Measurements from ENCODE around the gene PRPF40A.

DNA sequence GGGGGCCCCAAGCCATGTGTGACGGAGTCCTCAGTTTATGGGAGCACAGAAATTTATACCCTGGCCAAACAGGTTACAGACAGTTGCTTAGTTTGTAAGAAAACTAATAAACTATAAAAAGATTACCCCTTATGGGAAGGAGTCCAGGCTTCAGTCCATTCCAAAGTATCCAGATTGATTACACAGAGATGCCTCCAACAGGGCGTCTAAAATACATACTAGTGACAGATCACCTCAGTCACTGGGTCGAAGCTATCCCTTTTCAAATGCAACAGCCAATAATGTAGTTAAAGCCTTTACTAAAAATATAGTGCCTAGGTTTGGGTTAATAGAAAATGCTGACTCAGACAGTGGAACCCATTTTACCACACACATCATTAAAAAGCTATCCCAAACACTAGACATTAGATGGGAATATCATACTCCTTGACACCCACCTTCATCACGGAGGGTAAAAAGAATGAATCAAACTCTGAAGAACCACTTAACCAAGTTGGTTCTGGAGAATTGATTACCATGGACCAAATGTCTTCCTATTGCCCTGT, 10.7 kb downstream of the PRPF40A start:
- TF ChIP-seq POLR2A (IDR thresholded peaks at IDR 0.05) (no peak), CTCF (IDR thresholded peaks at IDR 0.05) (no peak), EP300 (IDR thresholded peaks at IDR 0.05) (no peak), POLR2AphosphoS5 (IDR thresholded peaks at IDR 0.05) (no peak)
